Measurements from ENCODE around the gene PTK7.

- TF ChIP-seq SUZ12 (IDR thresholded peaks at IDR 0.05; ENCODE audit: extremely low read depth, insufficient read depth, insufficient read length): no peak
- TF ChIP-seq YY1 (IDR thresholded peaks at IDR 0.05; ENCODE audit: insufficient read depth, insufficient read length): no peak
Observed at GRCh38 chr6:43095939-43096338, 19.8 kb downstream of the PTK7 start.
